ENCODE measurements around the gene SMYD3. TPM values are rescaled to one million over a fixed set of nuclear protein-coding genes. Genes with fewer than 3 reads are reported as not detected.

SMYD3 gene
- total RNA-seq, 1 experiment from 2014 or later, result 25.5 TPM

GRCh38 chr1:245853291-245853690 is 653.8 kb downstream of the SMYD3 start:
- Histone ChIP-seq H3K9me3 (ENCODE audit: control insufficient read depth, low read depth, low read length) (no peaks in the 10 kb centered on the region), H3K4me1 (ENCODE audit: insufficient read depth, low read length) (no peaks in the 10 kb centered on the region; the same call in 1 of the 2 replicates), H2AK5ac (ENCODE audit: insufficient read length, low read length) (no peak overlapping the region), H4K91ac (ENCODE audit: insufficient read length, low read depth, low read length) (no peak overlapping the region), H2BK5ac (ENCODE audit: insufficient read length, low read length) (no peak overlapping the region), H2BK20ac (ENCODE audit: low read depth, low read length, poor library complexity, severe bottlenecking) (no peak overlapping the region), H2BK12ac (ENCODE audit: insufficient read length, low read depth, low read length) (no peak overlapping the region), H3K56ac (ENCODE audit: insufficient read length, low read depth, low read length) (no peak overlapping the region), H2BK15ac (ENCODE audit: low read depth, low read length) (no peak overlapping the region), H4K5ac (ENCODE audit: insufficient read length, low read depth, low read length) (no peak overlapping the region), H4K8ac (replicated peaks; ENCODE audit: insufficient read length, low read depth, low read length) (no peak overlapping the region), H3K79me2 (ENCODE audit: insufficient read depth, low read length) (no peaks in the 10 kb centered on the region), H2AFZ (ENCODE audit: low read length) (no peak overlapping the region), H3T11ph (ENCODE audit: low read length) (no peak overlapping the region), H3K27ac (ENCODE audit: insufficient read length, low read depth, low read length) (no peak overlapping the region), H2BK120ac (ENCODE audit: low read depth, low read length, poor library complexity, severe bottlenecking) (no peak overlapping the region), H4K20me1 (ENCODE audit: control insufficient read depth, insufficient read depth, insufficient read length) (no peaks in the 10 kb centered on the region), H3K23ac (ENCODE audit: insufficient read length, low read depth, low read length) (no peak overlapping the region), H3K79me1 (ENCODE audit: insufficient read depth, low read depth, low read length, poor library complexity, severe bottlenecking) (no peaks in the 10 kb centered on the region), H3K23me2 (ENCODE audit: insufficient read length, low read depth, low read length, poor library complexity, severe bottlenecking) (no peaks in the 10 kb centered on the region), H3K4me2 (ENCODE audit: insufficient read depth, insufficient read length, low read length) (no peak overlapping the region), H3K27me3 (ENCODE audit: insufficient read depth, low read length) (no peaks in the 10 kb centered on the region), H3K9ac (ENCODE audit: extremely low read depth, insufficient read length, low read length) (no peak overlapping the region), H3K4ac (ENCODE audit: low read depth, low read length) (no peak overlapping the region), H3K14ac (ENCODE audit: insufficient read depth, low read length) (no peak overlapping the region), H3K18ac (ENCODE audit: insufficient read length, low read depth, low read length) (no peak overlapping the region)
- DNase-seq, result no peak
- Mint-ChIP-seq H3K27ac (no peak overlapping the region), H3K36me3 (ENCODE audit: insufficient read depth in 1 of 3, low read depth in 3 of 3) (peaks cover 0 to 2% (median 0%) of the 10 kb centered on the region in 3 experiments; a peak in 3 of 7 replicates), H3K9me3 (peaks cover under 1% of the 10 kb centered on the region in 2 experiments; a peak in 2 of 5 replicates), H3K4me1 (peaks cover 15 to 19% of the 10 kb centered on the region in 2 experiments), H3K27me3 (ENCODE audit: low read depth) (no peaks in the 10 kb centered on the region; the same call in 1 of the 2 replicates), H3K4me3 (no peak overlapping the region)
- no peak for TF ChIP-seq CTCF (conservative IDR thresholded peaks at IDR 0.05)
- WGBS (ENCODE audit: extremely low coverage, insufficient read length, low lambda C conversion rate), result no CpG with 5 or more reads among the region's 17 CpGs

Data from H9 (cell line).